ENCODE data around the gene SUCLG2. TPM values are rescaled to one million over a fixed set of nuclear protein-coding genes. Genes with fewer than 3 reads are reported as not detected.

Gene SUCLG2
- total and polyA plus RNA-seq, 3 experiments from 2014 or later = 57.0 to 61.7 (median 59.9) TPM

DNA sequence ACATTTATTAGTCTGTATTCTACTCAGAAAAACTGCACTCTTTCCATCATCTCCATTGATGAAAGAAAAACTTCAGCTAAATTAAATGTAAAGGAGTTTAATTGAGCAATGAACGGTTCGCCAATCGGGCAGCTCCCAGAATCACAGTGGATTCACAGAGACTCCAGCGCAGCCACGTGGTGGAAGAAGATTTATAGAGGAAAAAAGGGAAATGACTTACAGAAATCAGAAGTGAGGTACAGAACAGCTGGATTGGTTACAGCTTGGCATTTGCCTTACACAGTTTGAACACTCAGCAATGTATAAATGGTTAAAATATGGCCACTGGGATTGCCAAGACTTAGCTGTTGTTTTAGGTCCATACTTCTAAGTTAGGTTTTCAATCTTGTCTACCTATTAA, 2.8 kb upstream of the SUCLG2 start:
- H3K27ac Mint-ChIP-seq = peak overlapping the region in 4 of 8 donors; percentile 26 to 89 (median 80)
- POLR2A ChIA-PET = interaction anchor here (0.7 kb wide), 1 partner anchor 489 kb away, joined by 4 read pairs; no protein-coding TSS in a partner anchor

DNA sequence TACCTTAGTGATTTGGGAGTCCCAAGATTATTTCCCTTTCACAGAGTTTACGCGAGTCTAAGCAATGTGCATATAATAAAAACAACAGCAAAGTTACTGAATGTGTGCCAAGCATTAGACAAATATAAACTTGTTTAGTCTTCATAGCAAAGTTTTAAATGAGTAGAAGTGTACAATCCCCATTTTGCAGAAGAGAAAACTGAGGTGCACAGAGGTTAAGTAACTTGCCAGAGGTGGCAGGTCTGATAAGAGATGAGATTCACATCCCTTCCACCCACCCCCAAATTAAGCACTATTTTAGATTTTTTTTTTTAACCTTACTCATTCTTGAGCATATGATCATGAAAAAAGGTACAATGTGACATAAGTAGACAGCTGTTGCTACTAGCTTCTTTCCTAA, 2.2 kb upstream of the SUCLG2 start:
- POLR2A ChIA-PET = interaction anchor here (0.7 to 1.7 kb wide), 4 partner anchors 12 to 1396 kb away, joined by 3 to 7 read pairs (median 4); partner anchors contain the start of genes KBTBD8 and TMF1
- Histone ChIP-seq H3K36me3 (ENCODE audit: insufficient read depth, low read length) (no peaks in the 10 kb centered on the region), H3K4me3 (ENCODE audit: low read length) (no peak overlapping the region), H3K27ac (ENCODE audit: low read depth, low read length) (no peak overlapping the region), H3K4me1 (ENCODE audit: insufficient read depth, low read length) (peaks cover 40% of the 10 kb centered on the region), H3K27me3 (ENCODE audit: insufficient read depth, low read length, poor library complexity, severe bottlenecking) (no peaks in the 10 kb centered on the region), H3K9me3 (ENCODE audit: low read length) (no peaks in the 10 kb centered on the region)
- peaks cover 48 to 72% (median 69%) of the 10 kb centered on the region in 3 donors for H3K4me1 Mint-ChIP-seq
- H3K27ac Mint-ChIP-seq = peak overlapping the region in 6 of 8 donors; percentile 17 to 94 (median 90)
- DNase-seq = no peak
- H3K4me3 Mint-ChIP-seq = peak overlapping the region in 2 of 7 donors; percentile 24 to 91
- H3K27me3 Mint-ChIP-seq = no peaks in the 10 kb centered on the region
- CTCF ChIA-PET = interaction anchor here (2.0 kb wide), 1 partner anchor 10 kb away, joined by 7 read pairs; no protein-coding TSS in a partner anchor
- no peaks in the 10 kb centered on the region for H3K9me3 Mint-ChIP-seq
- peaks cover 0 to 2% (median 2%) of the 10 kb centered on the region in 3 donors for H3K36me3 Mint-ChIP-seq

More for the DNA sequence above, 2.8 kb upstream of the SUCLG2 start:
- Mint-ChIP-seq H3K27me3 (no peaks in the 10 kb centered on the region), H3K4me1 (peaks cover 43 to 71% (median 65%) of the 10 kb centered on the region in 3 donors), H3K36me3 (no peaks in the 10 kb centered on the region), H3K9me3 (no peaks in the 10 kb centered on the region), H3K4me3 (no peak overlapping the region)
- Histone ChIP-seq H3K27ac (ENCODE audit: low read depth, low read length) (no peak overlapping the region), H3K4me1 (ENCODE audit: insufficient read depth, low read length) (peaks cover 39% of the 10 kb centered on the region), H3K36me3 (ENCODE audit: insufficient read depth, low read length) (no peaks in the 10 kb centered on the region), H3K4me3 (ENCODE audit: low read length) (no peak overlapping the region), H3K9me3 (ENCODE audit: low read length) (no peaks in the 10 kb centered on the region), H3K27me3 (ENCODE audit: insufficient read depth, low read length, poor library complexity, severe bottlenecking) (no peaks in the 10 kb centered on the region)
- DNase-seq = no peak
- CTCF ChIA-PET = interaction anchor here (2.0 kb wide), 1 partner anchor 10 kb away, joined by 7 read pairs; no protein-coding TSS in a partner anchor

DNA sequence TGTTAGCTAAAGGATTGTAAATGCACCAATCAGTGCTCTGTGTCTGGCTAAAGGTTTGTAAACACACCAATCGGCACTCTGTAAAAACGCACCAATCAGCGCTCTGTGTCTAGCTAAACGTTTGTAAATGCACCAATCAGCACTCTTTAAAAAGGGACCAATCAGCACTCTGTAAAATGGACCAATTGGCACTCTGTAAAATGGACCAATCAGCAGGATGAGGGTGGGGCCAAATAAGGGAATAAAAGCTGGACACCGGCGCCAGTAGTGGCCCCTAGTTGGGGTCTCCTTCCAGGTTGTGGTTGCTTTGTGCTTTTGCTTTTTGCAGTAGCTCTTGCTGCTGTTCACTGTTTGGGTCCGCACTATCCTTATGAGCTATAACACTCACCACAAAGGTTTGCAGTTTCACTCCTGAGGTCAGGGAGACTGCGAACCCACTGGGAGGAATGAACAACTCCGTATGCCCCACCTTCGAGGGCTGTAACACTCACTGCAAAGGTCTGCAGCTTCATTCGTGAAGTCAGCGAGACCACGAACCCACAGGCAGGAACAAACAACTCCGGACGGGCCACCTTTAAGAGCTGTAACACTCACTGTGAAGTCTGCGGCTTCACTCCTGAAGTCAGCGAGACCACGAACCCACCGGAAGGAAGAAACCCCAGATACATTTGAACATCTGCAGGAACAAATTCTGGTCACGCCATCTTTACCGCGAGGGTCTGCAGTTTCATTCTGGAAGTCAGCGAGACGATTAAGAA, 1.1 kb upstream of the SUCLG2 start:
- Mint-ChIP-seq H3K27me3 (no peaks in the 10 kb centered on the region), H3K36me3 (peaks cover 0 to 2% (median 2%) of the 10 kb centered on the region in 3 donors), H3K4me1 (peaks cover 53 to 73% (median 71%) of the 10 kb centered on the region in 3 donors), H3K4me3 (peak overlapping the region; percentile 79 to 91 (median 85)), H3K27ac (peak overlapping the region; percentile 84 to 95 (median 92)), H3K9me3 (no peaks in the 10 kb centered on the region)
- peak overlapping the region; percentile 83 for H3K4me3 ChIP-seq (ENCODE audit: low read length)
- ChIA-PET POLR2A (interaction anchor here (0.8 to 2.3 kb wide), 7 partner anchors 11 to 1397 kb away, joined by 3 to 7 read pairs (median 4); partner anchors contain the start of genes KBTBD8 and TMF1), CTCF (interaction anchor here (1.1 to 2.0 kb wide), 7 partner anchors 9 to 657 kb away, joined by 3 to 7 read pairs (median 4); partner anchors contain the start of gene KBTBD8)
- DNase-seq = peak; percentile 59 to 92 (median 80)
- H3K4me1 ChIP-seq (ENCODE audit: insufficient read depth, low read length) = peaks cover 51% of the 10 kb centered on the region
- H3K27me3 ChIP-seq (ENCODE audit: insufficient read depth, low read length, poor library complexity, severe bottlenecking) = no peaks in the 10 kb centered on the region
- no peaks in the 10 kb centered on the region for H3K36me3 ChIP-seq (ENCODE audit: insufficient read depth, low read length)
- no peaks in the 10 kb centered on the region for H3K9me3 ChIP-seq (ENCODE audit: low read length)
- no peak overlapping the region for H3K27ac ChIP-seq (ENCODE audit: low read depth, low read length)

DNA sequence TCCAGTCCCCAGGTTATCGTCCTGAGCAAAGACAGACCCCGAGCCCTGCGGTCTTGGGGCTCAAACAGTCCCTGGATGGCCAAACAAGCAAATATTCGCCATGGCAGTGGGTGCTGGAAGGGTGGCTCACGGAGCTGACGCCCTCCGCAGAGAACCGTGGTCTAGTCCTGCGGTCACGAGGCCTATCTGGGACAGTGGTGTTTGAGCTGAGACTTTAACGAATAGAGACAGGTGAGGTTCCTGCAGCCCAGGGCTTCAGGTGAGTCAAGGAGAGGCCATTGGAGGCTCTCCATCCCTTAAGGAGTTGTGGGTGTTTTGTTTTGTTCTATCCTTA, 399 bp upstream of the SUCLG2 start:
- Mint-ChIP-seq H3K4me1 (peaks cover 54 to 74% (median 74%) of the 10 kb centered on the region in 3 donors), H3K9me3 (no peaks in the 10 kb centered on the region), H3K27me3 (no peaks in the 10 kb centered on the region), H3K27ac (peak overlapping the region; percentile 84 to 95 (median 92)), H3K36me3 (peaks cover 0 to 2% (median 2%) of the 10 kb centered on the region in 3 donors), H3K4me3 (peak overlapping the region; percentile 79 to 91 (median 85))
- Histone ChIP-seq H3K4me1 (ENCODE audit: insufficient read depth, low read length) (peaks cover 58% of the 10 kb centered on the region), H3K4me3 (ENCODE audit: low read length) (peak overlapping the region; percentile 83), H3K9me3 (ENCODE audit: low read length) (no peaks in the 10 kb centered on the region), H3K36me3 (ENCODE audit: insufficient read depth, low read length) (no peaks in the 10 kb centered on the region), H3K27ac (ENCODE audit: low read depth, low read length) (peak overlapping the region; percentile 73), H3K27me3 (ENCODE audit: insufficient read depth, low read length, poor library complexity, severe bottlenecking) (no peaks in the 10 kb centered on the region)
- CTCF ChIA-PET = interaction anchor here (1.1 to 1.7 kb wide), 5 partner anchors 9 to 657 kb away, joined by 3 to 6 read pairs (median 4); partner anchors contain the start of gene KBTBD8
- POLR2A ChIA-PET = interaction anchor here (0.8 to 2.3 kb wide), 6 partner anchors 14 to 1397 kb away, joined by 3 to 7 read pairs (median 4); partner anchors contain the start of genes KBTBD8 and TMF1
- peak in 3 of 5 donors; percentile 29 to 67 (median 43) for DNase-seq

- peaks cover 68% of the 10 kb centered on the region for H3K4me1 ChIP-seq (ENCODE audit: insufficient read depth, low read length)
- peak overlapping the region; percentile 73 for H3K27ac ChIP-seq (ENCODE audit: low read depth, low read length)
- Mint-ChIP-seq H3K27ac (peak overlapping the region; percentile 55 to 89 (median 77)), H3K4me3 (peak overlapping the region; percentile 78 to 91 (median 82)), H3K4me1 (peaks cover 63 to 79% (median 76%) of the 10 kb centered on the region in 3 donors), H3K9me3 (no peaks in the 10 kb centered on the region), H3K27me3 (no peaks in the 10 kb centered on the region), H3K36me3 (peaks cover 0 to 5% (median 4%) of the 10 kb centered on the region in 3 donors)
- H3K9me3 ChIP-seq (ENCODE audit: low read length) = no peaks in the 10 kb centered on the region
- CTCF ChIA-PET = interaction anchor here (0.8 to 1.6 kb wide), 3 partner anchors 10 to 59 kb away, joined by 3 read pairs; no protein-coding TSS in a partner anchor
- DNase-seq = no peak
- no peaks in the 10 kb centered on the region for H3K36me3 ChIP-seq (ENCODE audit: insufficient read depth, low read length)
- H3K27me3 ChIP-seq (ENCODE audit: insufficient read depth, low read length, poor library complexity, severe bottlenecking) = no peaks in the 10 kb centered on the region
- H3K4me3 ChIP-seq (ENCODE audit: low read length) = peak overlapping the region; percentile 83
- POLR2A ChIA-PET = interaction anchor here (1.1 to 2.3 kb wide), 4 partner anchors 15 to 435 kb away, joined by 3 to 5 read pairs (median 4); no protein-coding TSS in a partner anchor
These were observed 850 bp downstream of the SUCLG2 start for GRCh38 chr3:67653425-67654098.

GRCh38 chr3:67650084-67650483, 4.3 kb downstream of the SUCLG2 start:
- Mint-ChIP-seq H3K4me1 (peaks cover 69 to 84% (median 75%) of the 10 kb centered on the region in 3 donors), H3K4me3 (peak overlapping the region in 1 of 7 donors; percentile 20), H3K36me3 (peaks cover 0 to 21% (median 7%) of the 10 kb centered on the region in 3 donors), H3K9me3 (no peaks in the 10 kb centered on the region), H3K27me3 (no peaks in the 10 kb centered on the region), H3K27ac (peak overlapping the region in 2 of 8 donors; percentile 4 to 40)
- CTCF ChIA-PET = no interaction called here
- Histone ChIP-seq H3K4me1 (ENCODE audit: insufficient read depth, low read length) (peaks cover 54% of the 10 kb centered on the region), H3K9me3 (ENCODE audit: low read length) (no peaks in the 10 kb centered on the region), H3K4me3 (ENCODE audit: low read length) (no peak overlapping the region), H3K36me3 (ENCODE audit: insufficient read depth, low read length) (no peaks in the 10 kb centered on the region), H3K27me3 (ENCODE audit: insufficient read depth, low read length, poor library complexity, severe bottlenecking) (no peaks in the 10 kb centered on the region), H3K27ac (ENCODE audit: low read depth, low read length) (no peak overlapping the region)
- DNase-seq = no peak
- POLR2A ChIA-PET = interaction anchor here (0.5 kb wide), 1 partner anchor 16 kb away, joined by 4 read pairs; no protein-coding TSS in a partner anchor

DNA sequence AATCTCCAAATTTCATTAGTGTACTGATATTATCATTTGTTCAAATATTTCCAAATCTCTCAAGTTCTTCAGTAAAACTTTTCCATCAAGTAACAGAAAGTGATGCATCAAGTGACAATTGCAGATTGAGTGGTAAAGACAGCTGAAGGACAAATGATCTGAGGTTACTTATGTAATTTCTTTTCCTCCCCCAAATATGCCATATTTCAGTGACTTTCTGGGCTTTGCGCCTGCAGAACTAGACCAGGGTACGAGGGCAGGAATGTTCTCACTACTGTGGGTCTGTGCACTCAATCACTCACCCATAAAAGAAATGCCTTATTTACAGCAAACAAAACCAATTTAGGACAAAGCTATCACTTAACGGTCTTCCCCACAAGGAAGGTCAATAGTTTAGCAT, 4.7 kb downstream of the SUCLG2 start:
- H3K4me3 ChIP-seq (ENCODE audit: low read length) = no peak overlapping the region
- peaks cover 69 to 85% (median 75%) of the 10 kb centered on the region in 3 donors for H3K4me1 Mint-ChIP-seq
- no peaks in the 10 kb centered on the region for H3K27me3 ChIP-seq (ENCODE audit: insufficient read depth, low read length, poor library complexity, severe bottlenecking)
- H3K9me3 Mint-ChIP-seq = no peaks in the 10 kb centered on the region
- POLR2A ChIA-PET = no interaction called here
- H3K27ac Mint-ChIP-seq = peak overlapping the region in 2 of 8 donors; percentile 4 to 8
- peaks cover 0 to 23% (median 9%) of the 10 kb centered on the region in 3 donors for H3K36me3 Mint-ChIP-seq
- CTCF ChIA-PET = no interaction called here
- H3K4me1 ChIP-seq (ENCODE audit: insufficient read depth, low read length) = peaks cover 50% of the 10 kb centered on the region
- peak overlapping the region in 1 of 7 donors; percentile 38 for H3K4me3 Mint-ChIP-seq
- no peaks in the 10 kb centered on the region for H3K9me3 ChIP-seq (ENCODE audit: low read length)
- no peak overlapping the region for H3K27ac ChIP-seq (ENCODE audit: low read depth, low read length)
- H3K27me3 Mint-ChIP-seq = no peaks in the 10 kb centered on the region
- no peak for DNase-seq
- H3K36me3 ChIP-seq (ENCODE audit: insufficient read depth, low read length) = no peaks in the 10 kb centered on the region
